Measurements from ENCODE around the gene SCTR. TPM values are rescaled to one million over a fixed set of nuclear protein-coding genes. Genes with fewer than 3 reads are reported as not detected.

Gene SCTR
- polyA plus RNA-seq, 3 donors = not detected

DNA sequence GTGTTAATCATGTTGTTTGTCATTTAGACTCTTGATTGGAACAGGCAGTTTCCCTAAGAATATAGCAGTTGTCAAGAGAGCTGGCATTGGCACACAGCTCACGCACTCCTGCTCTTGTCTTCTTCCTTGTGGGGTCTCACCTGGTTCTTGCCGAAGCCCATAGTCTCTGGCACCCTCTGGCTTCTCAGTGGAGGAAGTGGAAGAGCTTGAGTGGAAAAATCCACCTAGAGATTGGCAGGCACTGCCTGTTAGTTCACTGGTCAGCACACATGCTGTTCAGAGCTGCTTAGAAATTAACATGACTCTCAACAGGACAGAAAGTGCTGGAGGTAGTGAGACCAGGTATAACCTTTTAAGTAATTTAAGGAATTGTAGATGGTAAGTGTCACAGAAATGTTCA lies 28.3 kb downstream of the SCTR start:
- peaks cover 7 to 21% (median 13%) of the 10 kb centered on the region in 7 donors for H3K9me3 Mint-ChIP-seq
- no peaks in the 10 kb centered on the region for H3K36me3 ChIP-seq (replicated peaks in 1 of 2; ENCODE audit: control insufficient read depth in 1 of 2, insufficient read depth in 2 of 2, low read length in 2 of 2)
- no peaks in the 10 kb centered on the region for H3K36me3 Mint-ChIP-seq
- DNase-seq = no peak
- peaks cover 6 to 18% (median 6%) of the 10 kb centered on the region in 3 donors for H3K27me3 Mint-ChIP-seq (ENCODE audit: low read depth in 3 of 3)
- no peak overlapping the region for H3K9ac ChIP-seq (ENCODE audit: insufficient read depth, low read length, poor library complexity, severe bottlenecking)
- H3K9me3 ChIP-seq (replicated peaks in 1 of 2; ENCODE audit: control insufficient read depth in 1 of 2, insufficient read depth in 1 of 2, low read length in 2 of 2) = peaks cover 0 to 15% of the 10 kb centered on the region in 2 donors
- no peak overlapping the region for H2AFZ ChIP-seq (ENCODE audit: insufficient read depth, low read depth, low read length, poor library complexity, severe bottlenecking)
- no peak overlapping the region for H3K27ac Mint-ChIP-seq
- intact Hi-C loops (cut with micrococcal nuclease) = no loop called here
- no peaks in the 10 kb centered on the region for H3K4me1 Mint-ChIP-seq
- no peak overlapping the region for H3K4me3 Mint-ChIP-seq
- no peak overlapping the region for H3K27ac ChIP-seq (ENCODE audit: low read depth in 1 of 2, low read length in 2 of 2)
- no peak overlapping the region for H3K4me2 ChIP-seq (replicated peaks; ENCODE audit: extremely low read depth, low read length, poor library complexity, severe bottlenecking)
- H4K20me1 ChIP-seq (ENCODE audit: insufficient read depth, low read length) = no peaks in the 10 kb centered on the region
- no peak overlapping the region for H3K4me3 ChIP-seq (replicated peaks in 1 of 3; ENCODE audit: low read depth in 2 of 3, low read length in 3 of 3)
- no peaks in the 10 kb centered on the region for H3K4me1 ChIP-seq (ENCODE audit: control insufficient read depth in 1 of 2, insufficient read depth in 2 of 2, low read length in 2 of 2)
- WGBS (ENCODE audit: insufficient coverage) = 100% methylated on average over 2 of the region's 2 CpGs
- TF ChIP-seq, protein P1, sequence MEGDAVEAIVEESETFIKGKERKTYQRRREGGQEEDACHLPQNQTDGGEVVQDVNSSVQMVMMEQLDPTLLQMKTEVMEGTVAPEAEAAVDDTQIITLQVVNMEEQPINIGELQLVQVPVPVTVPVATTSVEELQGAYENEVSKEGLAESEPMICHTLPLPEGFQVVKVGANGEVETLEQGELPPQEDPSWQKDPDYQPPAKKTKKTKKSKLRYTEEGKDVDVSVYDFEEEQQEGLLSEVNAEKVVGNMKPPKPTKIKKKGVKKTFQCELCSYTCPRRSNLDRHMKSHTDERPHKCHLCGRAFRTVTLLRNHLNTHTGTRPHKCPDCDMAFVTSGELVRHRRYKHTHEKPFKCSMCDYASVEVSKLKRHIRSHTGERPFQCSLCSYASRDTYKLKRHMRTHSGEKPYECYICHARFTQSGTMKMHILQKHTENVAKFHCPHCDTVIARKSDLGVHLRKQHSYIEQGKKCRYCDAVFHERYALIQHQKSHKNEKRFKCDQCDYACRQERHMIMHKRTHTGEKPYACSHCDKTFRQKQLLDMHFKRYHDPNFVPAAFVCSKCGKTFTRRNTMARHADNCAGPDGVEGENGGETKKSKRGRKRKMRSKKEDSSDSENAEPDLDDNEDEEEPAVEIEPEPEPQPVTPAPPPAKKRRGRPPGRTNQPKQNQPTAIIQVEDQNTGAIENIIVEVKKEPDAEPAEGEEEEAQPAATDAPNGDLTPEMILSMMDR (IDR thresholded peaks at IDR 0.05) = no peak
- H3K79me2 ChIP-seq (ENCODE audit: insufficient read depth, low read length) = no peaks in the 10 kb centered on the region
- H3K27me3 ChIP-seq (ENCODE audit: control insufficient read depth in 2 of 2, insufficient read depth in 2 of 2, low read length in 2 of 2) = no peaks in the 10 kb centered on the region

DNA sequence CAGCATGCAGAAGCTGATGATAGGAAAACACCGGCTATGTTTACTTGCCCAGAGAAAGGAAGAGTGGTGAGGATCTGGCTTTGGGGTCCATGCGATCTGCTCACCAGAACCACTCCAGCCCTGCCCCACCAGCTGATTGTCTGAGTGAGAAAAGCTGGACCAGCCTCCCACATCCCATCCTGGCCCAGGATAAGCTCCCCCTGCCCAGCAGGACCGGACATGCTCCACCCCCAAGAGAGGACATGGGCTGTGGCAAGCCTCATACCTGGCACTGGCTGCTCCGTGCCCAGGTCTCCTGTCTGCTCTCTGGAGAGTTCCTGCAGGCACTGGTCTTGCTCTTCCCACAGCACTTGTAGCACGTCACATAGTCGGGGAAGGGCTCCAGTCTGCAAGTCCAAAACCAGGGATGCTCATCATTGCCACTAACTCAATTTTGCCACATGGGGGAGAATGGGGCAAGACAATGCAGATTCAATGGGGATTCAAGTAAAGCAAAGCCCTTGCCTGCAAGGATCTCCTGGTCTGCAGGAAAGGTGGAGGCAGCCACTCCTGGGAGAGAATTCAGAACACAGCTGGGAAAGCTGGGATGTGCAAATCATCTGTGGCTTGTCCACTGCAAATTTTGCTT lies 30.0 kb downstream of the SCTR start:
- no peak overlapping the region for H3K9ac ChIP-seq (ENCODE audit: insufficient read depth, low read length, poor library complexity, severe bottlenecking)
- no peaks in the 10 kb centered on the region for H3K79me2 ChIP-seq (ENCODE audit: insufficient read depth, low read length)
- Mint-ChIP-seq H3K9me3 (peaks cover under 1 to 8% (median 3%) of the 10 kb centered on the region in 7 donors), H3K27me3 (ENCODE audit: low read depth in 3 of 3) (peaks cover 6 to 18% (median 6%) of the 10 kb centered on the region in 3 donors), H3K36me3 (no peaks in the 10 kb centered on the region), H3K4me1 (no peaks in the 10 kb centered on the region), H3K4me3 (no peak overlapping the region), H3K27ac (no peak overlapping the region)
- H3K4me1 ChIP-seq (ENCODE audit: control insufficient read depth in 1 of 2, insufficient read depth in 2 of 2, low read length in 2 of 2) = no peaks in the 10 kb centered on the region
- TF ChIP-seq, protein P1 (IDR thresholded peaks at IDR 0.05) = no peak
- H3K36me3 ChIP-seq (replicated peaks in 1 of 2; ENCODE audit: control insufficient read depth in 1 of 2, insufficient read depth in 2 of 2, low read length in 2 of 2) = no peaks in the 10 kb centered on the region
- 86% methylated on average over 3 of the region's 6 CpGs for WGBS (ENCODE audit: insufficient coverage)
- H3K4me2 ChIP-seq (replicated peaks; ENCODE audit: extremely low read depth, low read length, poor library complexity, severe bottlenecking) = no peak overlapping the region
- no peaks in the 10 kb centered on the region for H4K20me1 ChIP-seq (ENCODE audit: insufficient read depth, low read length)
- H3K27me3 ChIP-seq (ENCODE audit: control insufficient read depth in 2 of 2, insufficient read depth in 2 of 2, low read length in 2 of 2) = no peaks in the 10 kb centered on the region
- peaks cover 0 to 2% of the 10 kb centered on the region in 2 donors for H3K9me3 ChIP-seq (replicated peaks in 1 of 2; ENCODE audit: control insufficient read depth in 1 of 2, insufficient read depth in 1 of 2, low read length in 2 of 2)
- DNase-seq = no peak
- no peak overlapping the region for H3K27ac ChIP-seq (ENCODE audit: low read depth in 1 of 2, low read length in 2 of 2)
- no peak overlapping the region for H2AFZ ChIP-seq (ENCODE audit: insufficient read depth, low read depth, low read length, poor library complexity, severe bottlenecking)
- no peak overlapping the region for H3K4me3 ChIP-seq (replicated peaks in 1 of 3; ENCODE audit: low read depth in 2 of 3, low read length in 3 of 3)
- intact Hi-C loops (cut with micrococcal nuclease) = no loop called here

Data from CD14-positive monocyte (primary cell).